Upper lobe of left lung (tissue), 4 donors: ENCODE results near the gene GBX1.

Experiments
- EP300 ChIP-seq, 4 donors: sonication (generic); formaldehyde crosslinking; IDR thresholded peaks; one replicate each; pipeline ENCODE4 v1.5.1; 2017; ENCODE audit warnings: antibody characterized with exemption in 4 of 4, control low read depth in 2 of 4
- POLR2A ChIP-seq, 4 donors: fragments of 450-650 bp; IDR thresholded peaks; one replicate each; pipeline ENCODE4 v1.5.1; 2016 to 2017; ENCODE audit warnings: antibody characterized with exemption in 4 of 4, mild to moderate bottlenecking in 2 of 4
- TF ChIP-seq, protein P1 (sequence below), 6 experiments: fragments of 450-650 bp in 4 of 6; fragments of 200-600 bp in 2 of 6; sonication (generic) in 2 of 6; IDR thresholded peaks; one replicate each; pipeline ENCODE4 v1.5.1; 2016 to 2019; ENCODE audit warnings: antibody characterized with exemption in 6 of 6

DNA sequence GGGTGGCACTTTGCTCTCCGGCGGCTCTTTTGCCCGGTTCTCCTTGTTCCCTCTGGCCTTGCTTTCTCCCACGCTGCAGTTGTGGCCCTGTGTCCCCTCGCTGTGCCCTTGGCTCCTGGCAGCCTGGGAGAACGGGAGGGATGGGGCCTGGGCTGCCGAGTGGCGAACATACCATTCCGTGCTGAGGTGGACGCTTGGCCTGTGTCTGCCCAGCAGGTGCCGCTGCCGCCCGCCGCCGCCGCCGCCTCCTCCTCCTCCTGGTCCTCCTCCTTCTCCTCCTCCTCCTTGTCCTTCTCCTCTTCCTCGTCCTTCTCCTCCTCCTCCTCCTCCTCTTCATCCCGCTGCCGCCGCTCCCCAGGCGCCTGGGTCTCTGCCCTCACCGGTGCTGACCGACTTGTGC lies 45.2 kb downstream of the GBX1 start:
- TF ChIP-seq, protein P1, sequence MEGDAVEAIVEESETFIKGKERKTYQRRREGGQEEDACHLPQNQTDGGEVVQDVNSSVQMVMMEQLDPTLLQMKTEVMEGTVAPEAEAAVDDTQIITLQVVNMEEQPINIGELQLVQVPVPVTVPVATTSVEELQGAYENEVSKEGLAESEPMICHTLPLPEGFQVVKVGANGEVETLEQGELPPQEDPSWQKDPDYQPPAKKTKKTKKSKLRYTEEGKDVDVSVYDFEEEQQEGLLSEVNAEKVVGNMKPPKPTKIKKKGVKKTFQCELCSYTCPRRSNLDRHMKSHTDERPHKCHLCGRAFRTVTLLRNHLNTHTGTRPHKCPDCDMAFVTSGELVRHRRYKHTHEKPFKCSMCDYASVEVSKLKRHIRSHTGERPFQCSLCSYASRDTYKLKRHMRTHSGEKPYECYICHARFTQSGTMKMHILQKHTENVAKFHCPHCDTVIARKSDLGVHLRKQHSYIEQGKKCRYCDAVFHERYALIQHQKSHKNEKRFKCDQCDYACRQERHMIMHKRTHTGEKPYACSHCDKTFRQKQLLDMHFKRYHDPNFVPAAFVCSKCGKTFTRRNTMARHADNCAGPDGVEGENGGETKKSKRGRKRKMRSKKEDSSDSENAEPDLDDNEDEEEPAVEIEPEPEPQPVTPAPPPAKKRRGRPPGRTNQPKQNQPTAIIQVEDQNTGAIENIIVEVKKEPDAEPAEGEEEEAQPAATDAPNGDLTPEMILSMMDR (IDR thresholded peaks at IDR 0.05): no peak
- TF ChIP-seq EP300 (IDR thresholded peaks at IDR 0.05) (no peak), POLR2A (IDR thresholded peaks at IDR 0.05) (no peak)
